Hypothalamus (tissue), 51 donors: ENCODE measurements around the gene FGD4.
"Not testable (repeated sequence)": the region's sequence is repeated elsewhere in the genome, so short reads cannot be mapped to it uniquely, and the experiment has no call there.

Source experiments
- DNase-seq, 51 donors: peaks; one replicate each; lab custom pipeline; 2025; lab: John Stamatoyannopoulos, UW

FGD4 gene

DNA sequence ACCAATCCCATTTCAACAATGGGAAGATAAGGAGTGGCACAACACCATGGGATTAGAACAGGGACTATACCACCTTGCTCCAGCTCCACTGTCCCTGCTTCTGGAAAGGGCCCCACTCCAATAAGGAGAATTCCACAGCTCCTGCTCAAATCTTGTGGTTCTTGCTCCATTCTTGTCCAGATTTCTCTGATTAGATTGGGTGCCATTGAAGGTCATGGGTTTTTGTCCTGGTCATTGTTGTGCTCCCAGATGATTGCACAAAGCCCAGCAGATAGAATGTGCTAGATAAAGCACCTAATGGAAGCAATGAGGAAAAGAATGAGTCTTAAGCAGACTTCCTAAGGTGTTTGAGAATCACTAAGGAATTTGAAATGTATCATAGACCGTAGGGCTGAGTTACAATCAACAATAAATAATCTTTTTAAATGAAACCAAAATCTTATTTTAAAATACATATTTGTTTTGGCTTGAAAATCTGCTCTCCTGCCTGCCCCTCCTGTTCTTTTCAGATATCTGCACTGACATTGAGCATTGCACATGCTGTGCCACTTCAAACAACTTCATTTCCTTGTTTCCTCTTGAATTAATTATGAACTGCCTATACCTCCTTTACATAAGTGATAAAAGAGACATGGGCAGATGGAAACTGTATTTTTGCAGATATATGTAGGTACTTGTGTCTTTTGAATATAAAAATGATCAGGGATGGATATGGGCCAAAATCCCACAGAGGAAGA lies 115.9 kb downstream of the FGD4 start:
- DNase-seq = no peak

DNA sequence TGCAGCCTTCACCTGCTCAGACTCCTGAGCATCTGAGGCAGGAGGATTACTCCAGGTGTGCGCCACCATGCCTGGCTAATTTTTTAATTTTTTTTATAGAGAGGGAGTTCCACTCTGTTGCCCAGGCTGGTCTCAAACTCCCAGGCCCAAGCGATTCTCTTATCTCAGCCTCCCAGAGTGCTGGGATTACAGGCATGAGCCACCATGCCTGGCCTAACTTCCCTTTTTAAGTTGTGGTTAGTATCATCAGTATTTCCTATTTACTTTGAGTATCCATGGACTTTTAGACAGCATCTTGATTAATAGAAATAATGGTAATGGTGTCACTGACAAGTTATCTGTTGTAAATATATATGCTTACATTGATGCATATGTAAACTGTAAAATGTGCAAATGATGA lies 116.9 kb downstream of the FGD4 start:
- DNase-seq = no peak

DNA sequence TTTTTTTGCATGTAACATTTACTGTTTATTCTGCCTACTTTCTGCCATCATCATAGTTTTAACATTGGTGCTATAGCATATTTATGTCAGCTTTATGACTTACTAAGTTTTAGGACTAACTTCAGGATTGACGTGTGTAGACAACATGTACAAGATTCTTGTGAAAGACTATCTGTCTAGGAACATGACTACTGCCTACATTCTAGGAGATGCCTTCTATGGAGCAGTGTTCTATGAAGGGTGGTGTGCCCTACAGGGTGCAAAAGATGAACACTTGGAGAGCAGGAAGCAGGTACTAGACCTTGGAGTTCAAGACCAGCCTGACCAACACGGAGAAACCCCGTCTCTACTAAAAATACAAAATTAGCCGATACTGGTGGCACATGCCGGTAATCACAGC lies 118.6 kb downstream of the FGD4 start:
- DNase-seq = no peak

DNA sequence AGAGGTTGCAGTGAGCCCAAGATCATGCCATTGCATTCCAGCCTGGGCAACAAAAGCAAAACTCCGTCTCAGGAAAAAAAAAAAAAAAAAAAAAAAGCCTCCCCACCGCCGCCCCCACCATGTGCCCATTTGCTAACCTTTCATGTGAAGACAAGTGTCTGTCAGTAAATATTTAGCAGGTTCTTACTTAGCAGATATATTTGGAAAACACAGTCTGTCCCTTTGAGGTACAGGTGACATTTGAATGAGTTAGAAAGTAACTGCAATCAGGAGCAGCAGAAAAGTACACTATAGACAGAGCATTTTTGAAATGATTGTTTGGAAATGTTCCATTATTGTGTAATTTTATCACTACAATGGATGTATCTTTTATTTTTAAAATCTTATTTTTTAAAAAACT lies 119.7 kb downstream of the FGD4 start:
- DNase-seq = no peak

DNA sequence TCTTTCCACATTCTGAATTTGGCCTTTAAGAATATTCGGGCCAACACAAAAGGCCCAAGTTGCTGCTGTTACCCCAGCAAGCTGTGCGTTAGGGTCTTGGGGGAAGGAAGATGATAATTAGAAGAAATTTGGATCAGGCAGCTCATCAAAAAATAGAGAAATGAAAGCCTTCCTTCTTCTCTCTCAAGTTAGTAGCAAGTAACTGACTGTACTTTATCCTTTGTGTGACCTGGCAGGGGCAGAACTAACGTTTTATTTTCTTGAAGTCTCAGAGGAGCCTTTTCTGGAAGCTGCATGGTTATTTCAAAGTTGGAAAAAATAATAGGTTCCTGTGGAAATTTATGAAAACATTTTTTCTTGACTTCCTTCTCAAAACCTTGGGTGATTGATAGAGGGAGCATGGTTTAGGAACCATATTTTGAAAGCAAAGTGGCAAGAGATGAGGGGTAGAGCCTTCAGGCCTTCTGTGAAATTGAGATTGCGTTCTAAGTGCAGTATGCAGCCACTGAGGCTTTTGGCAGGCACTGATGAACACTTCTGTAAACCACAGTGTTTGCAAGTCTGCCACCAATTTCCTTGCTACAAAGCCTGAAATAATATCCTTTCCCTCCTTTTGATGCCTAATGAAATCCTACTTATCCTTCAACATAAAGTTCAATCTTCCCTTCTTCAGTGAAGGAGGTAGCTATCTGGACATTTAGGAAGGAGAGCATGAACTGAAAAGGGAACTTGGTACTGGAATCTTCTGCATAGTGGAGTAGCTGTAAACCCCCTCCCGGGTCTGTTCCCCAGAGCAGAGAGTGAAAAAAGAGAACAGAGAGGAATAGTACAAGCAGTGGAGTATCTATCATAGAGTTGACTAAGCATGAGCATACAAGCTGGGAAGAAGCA lies 123.2 kb downstream of the FGD4 start:
- peak in 2 of 51 donors; percentile 46 to 50 for DNase-seq

DNA sequence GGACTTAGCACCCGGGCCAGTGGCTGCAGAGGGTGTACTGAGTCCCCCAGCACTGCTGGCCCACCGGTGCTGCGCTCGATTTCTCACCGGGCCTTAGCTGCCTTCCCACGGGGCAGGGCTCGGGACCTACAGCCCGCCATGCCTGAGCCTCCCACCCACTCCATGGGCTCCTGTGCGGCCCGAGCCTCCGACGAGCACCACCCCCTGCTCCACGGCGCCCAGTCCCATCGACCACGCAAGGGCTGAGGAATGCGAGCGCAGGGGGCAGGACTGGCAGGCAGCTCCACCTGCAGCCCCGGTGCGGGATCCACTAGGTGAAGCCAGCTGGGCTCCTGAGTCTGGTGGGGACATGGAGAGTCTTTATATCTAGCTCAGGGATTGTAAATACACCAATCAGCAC lies 126.4 kb downstream of the FGD4 start:
- DNase-seq = not testable (repeated sequence)

DNA sequence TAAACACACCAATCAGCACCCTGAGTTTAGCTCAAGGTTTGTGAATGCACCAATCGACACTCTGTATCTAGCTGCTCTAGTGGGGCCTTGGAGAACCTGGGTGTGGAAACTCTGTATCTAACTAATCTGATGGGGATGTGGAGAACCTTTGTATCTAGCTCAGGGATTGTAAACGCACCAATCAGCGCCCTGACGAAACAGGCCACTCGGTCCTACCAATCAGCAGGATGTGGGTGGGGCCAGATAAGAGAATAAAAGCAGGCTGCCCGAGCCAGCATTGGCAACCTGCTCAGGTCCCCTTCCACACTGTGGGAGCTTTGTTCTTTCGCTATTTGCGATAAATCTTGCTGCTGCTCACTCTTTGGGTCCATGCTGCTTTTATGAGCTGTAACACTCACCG lies 127.0 kb downstream of the FGD4 start:
- not testable (repeated sequence) for DNase-seq

DNA sequence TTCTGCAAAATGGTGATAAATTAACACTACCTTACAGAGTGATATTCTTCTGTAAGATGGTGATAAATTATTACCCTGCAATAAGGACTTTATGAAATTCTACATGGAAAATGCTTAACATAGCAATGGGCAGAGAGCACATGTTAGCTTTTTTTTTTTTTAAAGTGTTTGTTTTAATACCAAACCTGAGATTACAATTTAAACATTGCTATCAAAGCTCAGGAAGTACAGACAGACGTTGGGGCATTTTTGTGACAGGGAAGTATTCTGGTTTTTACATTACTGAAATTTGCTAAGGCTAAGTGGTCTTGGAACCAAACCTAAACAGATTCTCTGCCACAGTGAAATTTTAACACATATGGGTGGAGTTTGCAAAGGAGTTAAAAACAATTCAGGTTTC lies 133.1 kb downstream of the FGD4 start:
- no peak for DNase-seq

DNA sequence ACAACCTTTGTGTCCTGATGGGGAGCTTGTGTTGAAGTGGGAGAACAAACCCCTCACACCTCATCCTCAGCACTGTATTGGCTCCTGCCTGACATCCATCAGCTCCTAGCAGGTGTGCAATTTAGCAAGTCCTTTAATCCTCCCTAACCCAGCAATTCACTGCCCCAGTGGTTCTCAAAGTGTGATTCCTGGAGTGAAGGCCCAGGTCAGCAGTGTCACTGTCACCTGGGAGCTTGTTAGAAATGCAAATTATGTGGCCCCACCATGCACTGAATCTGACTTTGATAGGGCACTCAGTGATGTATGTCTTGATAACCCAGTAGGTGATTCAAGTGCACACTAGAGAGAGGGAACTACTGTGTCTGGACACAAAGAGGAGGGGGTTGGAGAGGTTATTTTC lies 133.6 kb downstream of the FGD4 start:
- DNase-seq = no peak

DNA sequence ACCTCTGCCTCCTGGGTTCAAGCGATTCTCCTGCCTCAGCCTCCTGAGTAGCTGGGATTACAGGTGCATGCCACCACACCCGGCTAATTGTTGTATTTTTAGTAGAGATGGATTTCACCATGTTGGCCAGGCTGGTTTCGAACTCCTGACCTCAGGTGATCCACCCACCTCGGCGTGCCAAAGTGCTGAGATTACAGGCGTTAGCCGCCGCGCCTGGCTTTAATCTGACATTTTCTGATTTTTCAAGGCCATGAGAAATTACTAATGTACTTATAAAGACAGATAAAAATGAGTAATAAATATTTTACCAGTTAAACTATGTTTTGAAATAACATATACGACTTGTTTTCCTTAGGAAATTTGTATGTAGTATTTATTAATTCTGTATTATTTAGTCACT lies 134.1 kb downstream of the FGD4 start:
- DNase-seq = not testable (repeated sequence)

DNA sequence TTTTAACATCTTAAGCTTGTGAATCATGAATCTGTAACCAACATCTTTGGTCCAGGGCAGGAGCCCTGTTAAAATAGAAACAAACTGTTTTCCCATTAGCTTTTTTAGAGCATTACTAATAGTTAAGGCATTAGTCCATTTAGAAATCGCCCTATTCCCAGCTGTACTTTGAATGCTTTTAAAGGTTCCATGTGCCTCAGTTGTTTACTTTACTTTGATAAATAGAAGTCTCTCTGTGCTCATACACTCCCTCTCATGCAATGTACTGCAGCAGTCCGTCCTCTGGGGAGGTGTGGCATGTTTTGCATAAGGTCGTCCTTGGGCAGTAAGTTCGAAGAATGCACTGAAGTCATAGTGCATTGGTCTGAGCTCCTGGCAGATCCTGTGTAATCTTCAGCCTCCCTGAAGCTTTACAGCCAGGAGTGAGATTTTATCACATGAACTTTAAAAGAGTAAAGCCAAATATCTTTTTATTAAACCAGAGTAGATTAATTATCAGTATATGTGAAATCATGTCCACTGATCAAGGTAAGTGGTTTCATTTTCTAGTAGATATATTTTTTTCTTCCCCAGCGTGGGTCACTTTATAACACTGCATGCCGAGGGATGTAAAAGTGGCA lies 134.7 kb downstream of the FGD4 start:
- peak in 7 of 51 donors; percentile 7 to 46 (median 19) for DNase-seq

DNA sequence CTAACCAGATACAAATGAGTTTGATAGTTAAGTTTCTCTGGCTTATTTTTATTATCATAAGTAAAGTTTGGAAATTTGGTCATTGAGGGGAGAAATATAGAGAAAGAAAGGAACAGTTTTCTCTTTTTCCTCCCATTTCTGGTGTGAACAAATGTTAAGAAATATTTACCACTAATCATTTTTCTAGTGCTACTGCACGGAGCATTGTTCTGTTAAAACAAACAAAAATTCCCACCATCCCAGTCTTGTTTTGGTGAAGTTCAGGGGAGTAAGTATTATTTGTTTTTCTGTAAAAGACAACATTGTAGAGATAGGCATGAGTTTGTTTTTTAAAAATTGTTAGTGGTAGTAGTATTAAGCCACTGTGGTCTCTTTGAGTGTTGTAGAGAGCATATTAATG lies 135.3 kb downstream of the FGD4 start:
- no peak for DNase-seq

DNA sequence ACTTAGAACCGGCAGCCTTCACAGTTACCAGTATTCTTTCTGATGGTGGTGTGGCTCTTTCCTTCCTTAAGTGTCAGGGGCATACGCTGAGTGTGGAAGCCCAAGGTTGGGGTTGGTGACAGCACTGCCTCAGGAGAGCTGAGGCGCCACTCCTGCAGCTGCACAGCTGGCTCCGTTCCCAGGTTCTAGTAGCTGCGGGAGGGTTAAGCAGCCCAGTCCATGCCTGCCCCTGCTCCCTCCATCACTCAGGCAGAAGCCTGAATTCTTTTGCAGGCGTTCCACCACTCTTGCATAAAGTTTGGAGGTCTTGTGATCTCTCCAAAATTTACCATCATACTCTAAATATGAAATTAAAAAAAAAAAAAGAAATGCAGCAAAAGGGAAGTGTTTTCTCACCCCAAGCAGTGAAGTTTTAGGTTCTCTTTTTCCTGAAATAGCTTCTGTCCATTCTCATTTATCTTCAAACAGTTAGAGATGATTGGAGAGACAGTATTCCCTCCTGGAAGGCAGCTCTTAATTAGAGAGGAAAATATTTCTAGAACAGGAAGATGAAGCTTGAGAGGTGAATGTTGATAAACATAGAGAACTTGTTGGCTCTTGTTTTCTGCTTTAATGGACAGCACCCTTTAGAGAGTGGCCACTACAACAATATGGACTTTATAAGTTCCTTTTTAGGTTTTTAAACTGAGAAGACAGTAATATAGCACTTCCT lies 136.1 kb downstream of the FGD4 start:
- peak; percentile 10 to 90 (median 70) for DNase-seq

DNA sequence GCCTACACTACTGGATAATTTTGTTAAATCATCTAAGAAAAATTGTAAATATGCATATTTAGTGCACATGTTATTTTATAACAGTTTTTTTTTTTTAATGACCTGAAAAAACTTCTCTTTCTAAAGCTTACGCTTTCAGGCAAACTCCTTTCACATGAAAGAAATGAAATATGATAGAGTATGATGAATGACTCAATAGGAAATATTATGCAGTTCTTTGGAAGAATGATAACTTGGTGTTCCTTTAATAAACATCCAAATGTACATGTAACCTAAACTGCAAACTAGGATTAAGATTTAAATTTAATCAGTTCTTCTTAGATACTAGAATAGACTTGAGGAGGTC lies 136.6 kb downstream of the FGD4 start:
- no peak for DNase-seq

DNA sequence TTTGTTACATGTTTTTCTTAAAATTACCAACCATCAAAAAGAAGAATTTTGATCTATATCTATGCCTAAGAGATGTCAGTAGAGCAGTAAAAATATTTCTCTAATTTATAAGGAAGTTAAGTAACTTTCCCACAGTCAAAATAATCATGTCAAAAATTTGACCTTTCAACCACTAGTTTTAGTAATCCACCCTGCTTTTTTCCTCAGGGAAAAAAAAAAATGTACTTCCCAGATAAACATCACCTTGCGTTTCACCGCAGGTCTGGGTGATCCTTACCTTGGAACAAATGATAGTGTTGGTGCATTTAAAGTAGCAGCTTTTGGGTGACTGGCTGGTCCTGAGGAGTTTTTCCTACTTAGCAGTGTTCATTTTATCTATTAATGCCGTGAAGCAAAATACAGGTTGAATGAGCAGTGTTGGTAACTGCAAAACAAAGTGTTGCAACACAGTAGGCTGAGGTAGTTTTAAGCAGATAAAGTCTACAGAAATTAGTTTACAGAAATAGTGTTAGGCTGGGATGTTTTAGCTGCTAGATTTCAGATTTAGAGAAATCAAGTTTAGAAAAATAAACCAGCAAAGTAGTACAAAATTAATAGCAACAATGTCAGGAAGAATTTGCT lies 142.5 kb downstream of the FGD4 start:
- DNase-seq = peak in 1 of 51 donors; percentile 28

DNA sequence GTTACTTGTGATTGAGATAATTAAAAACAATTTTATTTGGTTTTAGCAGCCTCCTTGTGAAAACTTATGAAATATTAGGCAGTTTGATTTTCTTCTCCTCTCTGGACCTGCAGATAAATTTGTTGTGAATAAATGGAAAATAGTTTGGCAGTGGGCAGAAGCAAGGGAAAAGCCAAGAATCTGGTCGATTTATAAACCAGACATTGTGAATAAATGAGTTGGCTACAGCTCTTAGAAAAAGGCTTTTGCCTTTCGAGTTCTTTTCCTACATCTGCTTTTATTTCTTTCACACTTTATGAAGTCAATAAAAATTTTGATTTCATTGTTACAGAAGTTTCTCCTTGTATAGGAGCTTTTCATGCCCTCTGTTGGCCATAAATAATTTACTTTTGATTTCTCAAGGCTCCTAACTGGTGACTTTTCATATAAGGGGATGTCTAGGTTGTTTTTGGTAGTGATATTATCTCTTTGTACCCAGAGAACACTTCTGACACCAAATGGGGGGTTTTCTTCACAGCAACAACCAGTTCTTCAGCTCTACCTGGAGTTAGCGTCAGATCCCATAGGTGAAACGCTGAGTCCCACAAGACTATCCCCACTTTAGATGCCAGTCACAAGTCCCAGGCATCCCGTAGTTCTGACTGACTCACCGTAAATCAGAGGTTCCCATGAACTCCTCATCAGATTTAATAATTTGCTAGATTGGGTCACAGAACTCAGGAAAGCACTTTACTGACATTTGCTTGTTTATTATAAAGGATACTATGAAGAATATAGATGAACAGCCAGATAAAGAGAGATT lies 143.3 kb downstream of the FGD4 start:
- DNase-seq = peak in 1 of 51 donors; percentile 28

DNA sequence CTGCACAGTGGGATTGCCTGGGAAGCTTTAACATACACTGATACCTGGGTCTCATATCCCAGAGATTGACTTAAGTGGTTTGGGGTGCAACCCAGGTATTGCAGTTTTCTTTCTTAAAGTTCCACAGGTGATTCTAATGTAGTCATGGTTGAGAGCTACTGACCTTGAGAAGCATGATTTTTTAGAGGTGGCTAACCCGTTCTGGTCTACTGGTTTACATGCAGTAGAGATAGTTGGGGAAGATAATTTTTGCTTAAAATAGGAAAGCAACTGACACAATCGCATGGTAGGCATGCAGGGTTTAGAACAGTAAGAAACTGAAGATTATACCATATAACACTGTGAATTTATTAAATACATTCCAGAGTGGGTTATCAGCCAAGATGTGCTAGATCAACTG lies 145.5 kb downstream of the FGD4 start:
- no peak for DNase-seq

DNA sequence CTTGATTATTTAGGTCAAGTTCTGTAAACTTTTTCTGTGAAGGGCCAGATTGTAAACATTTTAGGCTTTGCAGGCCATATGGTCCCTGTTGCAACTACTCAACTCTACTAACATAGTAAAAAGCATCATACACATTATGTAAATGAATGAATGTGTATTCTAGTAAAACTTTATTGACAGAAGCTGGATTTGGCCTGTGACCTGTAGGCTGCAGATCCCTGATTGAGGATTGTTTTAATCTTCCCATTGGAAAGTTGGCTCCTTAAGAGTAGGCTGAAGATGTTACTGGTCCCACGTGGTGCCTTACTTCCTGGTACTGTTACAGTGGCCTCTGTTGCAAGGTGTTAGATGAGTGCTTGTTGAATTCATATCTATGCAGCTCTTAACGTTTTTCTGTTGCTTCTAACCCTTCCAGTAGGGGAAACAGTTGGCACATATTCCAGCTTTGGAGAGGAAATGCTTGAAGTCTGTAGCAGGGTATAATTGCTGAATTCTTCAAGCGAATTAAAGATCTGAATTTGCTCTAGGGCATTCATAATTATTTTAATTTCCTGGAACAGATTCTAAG lies 146.1 kb downstream of the FGD4 start:
- DNase-seq = no peak

DNA sequence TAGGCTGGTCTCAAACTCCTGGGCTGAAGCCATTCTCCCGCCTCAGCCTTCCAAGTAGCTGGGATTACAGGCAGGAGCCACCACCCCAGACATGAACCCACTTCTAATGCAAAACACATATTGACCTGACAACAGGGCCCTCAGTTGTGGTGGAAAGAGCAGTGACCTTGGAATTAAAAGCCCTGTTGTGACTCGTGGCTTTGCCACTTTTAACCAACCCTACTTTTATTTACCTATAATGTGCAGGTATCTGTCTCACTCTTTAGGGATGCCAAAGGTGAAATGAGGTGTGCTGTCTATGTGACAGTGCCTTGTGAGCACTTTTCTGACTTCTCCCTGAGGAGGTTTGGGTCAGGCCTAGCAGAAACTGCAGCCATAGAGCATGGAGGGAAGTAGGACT lies 146.9 kb downstream of the FGD4 start:
- DNase-seq = no peak
